ENCODE measurements around the gene SMIM13.

Gene SMIM13

DNA sequence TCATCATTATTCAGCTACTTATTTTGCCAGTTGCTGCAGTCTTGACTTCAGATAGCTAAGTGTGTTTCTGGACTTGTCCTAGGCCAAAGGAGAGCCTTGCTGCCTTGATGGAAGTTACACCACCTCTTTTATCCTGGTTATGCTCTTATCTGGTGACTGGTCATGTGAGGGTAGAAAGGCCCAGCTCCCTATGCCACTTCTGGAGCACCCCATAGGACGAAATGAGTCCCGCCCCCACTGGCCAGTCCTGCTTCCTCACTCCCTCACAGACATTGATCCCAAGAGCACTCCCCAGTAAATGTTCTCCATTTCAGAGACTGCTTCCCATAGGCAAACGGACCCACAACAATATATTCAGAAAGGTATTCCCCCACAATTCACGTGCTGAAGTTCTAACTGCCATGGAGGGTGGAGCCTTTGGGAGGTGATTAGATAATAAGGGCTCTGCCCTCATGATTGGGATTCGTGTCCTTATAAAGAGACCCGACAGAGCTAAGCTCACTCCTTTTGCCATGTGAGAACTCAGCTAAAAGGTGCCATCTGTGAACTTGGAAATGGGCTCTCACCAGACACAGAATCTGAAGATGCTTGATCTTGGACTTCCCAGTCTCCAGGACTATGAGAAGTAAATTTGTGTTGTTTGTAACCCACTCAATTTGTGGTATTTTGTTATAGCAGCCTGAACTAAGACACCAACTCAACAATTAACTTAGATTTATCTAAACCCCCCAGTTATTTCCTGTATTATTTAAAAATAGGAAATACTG is 28.0 kb upstream of the SMIM13 start:
- no peak for DNase-seq (ENCODE audit: low spot score)
- TF ChIP-seq, protein P1, sequence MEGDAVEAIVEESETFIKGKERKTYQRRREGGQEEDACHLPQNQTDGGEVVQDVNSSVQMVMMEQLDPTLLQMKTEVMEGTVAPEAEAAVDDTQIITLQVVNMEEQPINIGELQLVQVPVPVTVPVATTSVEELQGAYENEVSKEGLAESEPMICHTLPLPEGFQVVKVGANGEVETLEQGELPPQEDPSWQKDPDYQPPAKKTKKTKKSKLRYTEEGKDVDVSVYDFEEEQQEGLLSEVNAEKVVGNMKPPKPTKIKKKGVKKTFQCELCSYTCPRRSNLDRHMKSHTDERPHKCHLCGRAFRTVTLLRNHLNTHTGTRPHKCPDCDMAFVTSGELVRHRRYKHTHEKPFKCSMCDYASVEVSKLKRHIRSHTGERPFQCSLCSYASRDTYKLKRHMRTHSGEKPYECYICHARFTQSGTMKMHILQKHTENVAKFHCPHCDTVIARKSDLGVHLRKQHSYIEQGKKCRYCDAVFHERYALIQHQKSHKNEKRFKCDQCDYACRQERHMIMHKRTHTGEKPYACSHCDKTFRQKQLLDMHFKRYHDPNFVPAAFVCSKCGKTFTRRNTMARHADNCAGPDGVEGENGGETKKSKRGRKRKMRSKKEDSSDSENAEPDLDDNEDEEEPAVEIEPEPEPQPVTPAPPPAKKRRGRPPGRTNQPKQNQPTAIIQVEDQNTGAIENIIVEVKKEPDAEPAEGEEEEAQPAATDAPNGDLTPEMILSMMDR (IDR thresholded peaks at IDR 0.05; ENCODE audit: extremely low read depth, insufficient read depth, missing control alignments), result no peak
- in situ Hi-C loops (cut with MboI; ENCODE audit: low pct_unique_long_range_greater_than_20kb, low sequenced_read_pairs, unreplicated experiment), result loop anchor here (10.0 kb wide), 1 partner anchor 111 kb away; no protein-coding TSS in a partner anchor

DNA sequence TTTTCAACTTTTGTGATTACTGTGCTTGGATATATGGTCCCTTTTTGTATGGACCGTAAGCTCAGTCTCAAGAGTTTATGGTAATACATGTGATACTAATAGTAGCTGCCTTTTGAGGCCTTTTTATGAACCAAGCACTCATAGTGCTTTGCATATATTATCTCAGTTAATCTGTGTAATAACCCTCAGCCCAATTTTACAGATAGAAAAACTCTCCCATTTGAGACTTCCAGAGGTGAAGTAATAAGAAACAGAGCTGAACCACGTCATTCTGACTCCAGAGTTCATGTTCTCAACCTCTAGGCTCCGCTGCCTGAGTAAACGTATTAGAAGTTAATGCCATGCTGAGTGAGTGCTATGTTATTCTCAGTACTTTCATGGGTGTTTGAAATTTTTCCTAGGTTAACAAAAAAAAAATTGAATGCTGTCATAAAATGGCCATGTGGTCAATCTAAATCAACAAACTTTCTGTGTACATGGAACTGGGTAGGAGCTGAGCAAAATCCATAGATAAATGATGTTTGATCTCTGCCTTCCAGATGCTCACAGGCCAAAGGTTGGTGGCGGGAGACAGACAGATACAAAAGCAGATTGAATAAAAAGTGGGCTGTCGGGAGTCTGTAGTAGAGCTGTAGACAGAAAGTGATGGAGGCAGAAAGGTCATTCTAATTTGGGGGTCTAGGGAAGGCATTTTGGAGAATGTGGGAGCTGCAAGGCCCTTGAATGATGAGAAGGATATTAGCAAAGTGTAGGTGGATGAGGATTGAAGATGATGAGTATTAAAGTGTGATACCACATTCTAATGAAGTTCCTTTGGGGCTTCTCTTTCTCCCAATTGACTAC is 26.9 kb upstream of the SMIM13 start:
- TF ChIP-seq, protein P1 (IDR thresholded peaks at IDR 0.05; ENCODE audit: extremely low read depth, insufficient read depth, missing control alignments), result no peak
- DNase-seq (ENCODE audit: low spot score), result no peak
- in situ Hi-C loops (cut with MboI; ENCODE audit: low pct_unique_long_range_greater_than_20kb, low sequenced_read_pairs, unreplicated experiment), result loop anchor here (10.0 kb wide), 1 partner anchor 112 kb away; no protein-coding TSS in a partner anchor

DNA sequence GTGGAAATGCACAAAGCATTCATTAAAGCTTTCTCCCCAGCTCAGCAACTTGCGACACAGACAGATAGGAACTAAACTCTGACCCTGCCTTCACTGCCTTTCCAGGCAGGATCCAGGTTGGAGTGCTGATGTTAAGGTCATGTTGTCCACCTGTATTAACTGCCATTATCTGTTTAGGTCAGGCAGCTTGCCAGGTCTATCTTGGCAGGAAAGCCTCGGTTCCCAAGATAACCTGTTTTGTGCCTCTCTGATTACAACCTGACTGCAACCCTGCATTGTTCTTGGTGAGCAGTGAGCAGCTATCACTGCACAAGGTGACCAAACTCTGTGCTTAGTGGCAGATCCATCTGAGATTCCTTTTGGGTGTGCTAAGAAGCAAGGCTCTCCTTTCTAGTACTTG is 26.3 kb upstream of the SMIM13 start:
- no peak for DNase-seq (ENCODE audit: low spot score)
- TF ChIP-seq, protein P1 (IDR thresholded peaks at IDR 0.05; ENCODE audit: extremely low read depth, insufficient read depth, missing control alignments), result no peak
- in situ Hi-C loops (cut with MboI; ENCODE audit: low pct_unique_long_range_greater_than_20kb, low sequenced_read_pairs, unreplicated experiment), result loop anchor here (10.0 kb wide), 1 partner anchor 113 kb away; no protein-coding TSS in a partner anchor

GRCh38 chr6:11069760-11070159 is 23.9 kb upstream of the SMIM13 start:
- TF ChIP-seq, protein P1 (IDR thresholded peaks at IDR 0.05; ENCODE audit: extremely low read depth, insufficient read depth, missing control alignments), result no peak
- no peak for DNase-seq (ENCODE audit: low spot score)
- in situ Hi-C loops (cut with MboI; ENCODE audit: low pct_unique_long_range_greater_than_20kb, low sequenced_read_pairs, unreplicated experiment), result loop anchor here (10.0 kb wide), 1 partner anchor 115 kb away; no protein-coding TSS in a partner anchor

DNA sequence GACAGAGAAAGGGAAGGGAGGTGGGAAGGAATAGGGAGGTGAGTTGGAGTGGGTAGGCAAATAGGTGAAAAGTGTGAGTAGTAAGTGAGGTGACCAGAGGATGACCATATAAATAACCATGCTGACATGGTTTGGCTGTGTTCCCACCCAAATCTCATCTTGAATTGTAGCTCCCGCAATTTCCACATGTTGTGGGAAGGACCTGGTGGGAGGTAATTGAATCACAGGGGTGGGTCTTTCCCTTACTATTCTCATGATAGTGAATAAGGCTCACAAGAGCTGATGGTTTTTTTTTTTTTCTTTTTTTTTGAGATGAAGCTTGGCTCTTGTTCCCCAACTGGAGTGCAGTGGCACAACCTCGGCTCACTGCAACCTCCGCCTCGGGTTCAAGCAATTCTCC is 21.5 kb upstream of the SMIM13 start:
- TF ChIP-seq, protein P1 (IDR thresholded peaks at IDR 0.05; ENCODE audit: extremely low read depth, insufficient read depth, missing control alignments), result no peak
- in situ Hi-C loops (cut with MboI; ENCODE audit: low pct_unique_long_range_greater_than_20kb, low sequenced_read_pairs, unreplicated experiment), result no loop called here
- DNase-seq (ENCODE audit: low spot score), result no peak

DNA sequence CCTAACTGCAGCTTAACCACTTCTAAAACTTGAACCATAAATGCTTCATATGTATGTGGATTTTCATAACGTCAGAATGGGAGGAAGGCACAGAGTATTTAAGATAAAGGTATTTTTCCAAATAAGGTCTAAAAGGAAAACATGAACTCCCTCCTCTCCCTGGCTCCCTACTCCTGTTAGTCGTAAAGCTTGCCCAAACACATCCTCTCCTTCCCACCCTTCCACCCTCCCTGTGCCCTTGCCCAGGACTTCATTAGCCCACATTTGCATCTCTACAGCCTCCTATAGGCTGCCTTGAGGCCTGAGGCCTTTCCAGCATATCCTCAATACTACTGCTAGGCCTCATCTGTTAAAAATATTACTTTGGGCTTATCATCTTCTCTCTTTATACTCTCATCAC is 17.1 kb upstream of the SMIM13 start:
- no peak for DNase-seq (ENCODE audit: low spot score)
- TF ChIP-seq, protein P1 (IDR thresholded peaks at IDR 0.05; ENCODE audit: extremely low read depth, insufficient read depth, missing control alignments), result no peak
- in situ Hi-C loops (cut with MboI; ENCODE audit: low pct_unique_long_range_greater_than_20kb, low sequenced_read_pairs, unreplicated experiment), result no loop called here
